ENCODE results near the gene SCN3A. TPM values are rescaled to one million over a fixed set of nuclear protein-coding genes. Genes with fewer than 3 reads are reported as not detected.

Gene SCN3A
- total and polyA plus RNA-seq, 9 donors = 0.20 to 3.4 (median 0.80) TPM

DNA sequence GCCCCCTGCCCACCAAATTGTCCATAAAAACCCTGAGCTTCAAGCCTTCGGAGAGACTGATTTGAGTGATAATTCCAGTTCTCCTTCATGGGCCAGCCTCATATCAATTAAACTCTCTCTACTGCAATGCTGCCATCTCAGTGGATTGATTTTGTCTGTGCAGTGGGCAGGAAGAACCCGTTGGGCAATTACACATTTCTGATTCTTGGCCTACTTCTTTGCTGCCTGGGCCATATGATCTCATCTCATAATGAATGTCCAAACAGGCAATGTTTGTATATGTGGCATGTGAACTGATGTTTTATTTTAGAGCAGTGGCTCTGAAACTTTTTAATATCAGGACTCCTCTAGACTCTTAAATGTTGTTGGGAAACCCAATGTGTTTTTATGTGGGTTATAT is 147.3 kb downstream of the SCN3A start:
- WGBS, 3 donors = 92 to 100% (median 95%) methylated on average over 2 of the region's 2 CpGs
- Histone ChIP-seq H3K36me3 (no peaks in the 10 kb centered on the region), H3K4me1 (ENCODE audit: insufficient read depth) (no peaks in the 10 kb centered on the region), H3K27ac (no peak overlapping the region), H3K27me3 (no peaks in the 10 kb centered on the region), H3K9me3 (no peaks in the 10 kb centered on the region), H3K4me3 (no peak overlapping the region)
- intact Hi-C loops (cut with DNase I) = no loop called here
- TF ChIP-seq POLR2A (IDR thresholded peaks at IDR 0.05) (no peak), EP300 (IDR thresholded peaks at IDR 0.05) (no peak)
- TF ChIP-seq, protein P1, sequence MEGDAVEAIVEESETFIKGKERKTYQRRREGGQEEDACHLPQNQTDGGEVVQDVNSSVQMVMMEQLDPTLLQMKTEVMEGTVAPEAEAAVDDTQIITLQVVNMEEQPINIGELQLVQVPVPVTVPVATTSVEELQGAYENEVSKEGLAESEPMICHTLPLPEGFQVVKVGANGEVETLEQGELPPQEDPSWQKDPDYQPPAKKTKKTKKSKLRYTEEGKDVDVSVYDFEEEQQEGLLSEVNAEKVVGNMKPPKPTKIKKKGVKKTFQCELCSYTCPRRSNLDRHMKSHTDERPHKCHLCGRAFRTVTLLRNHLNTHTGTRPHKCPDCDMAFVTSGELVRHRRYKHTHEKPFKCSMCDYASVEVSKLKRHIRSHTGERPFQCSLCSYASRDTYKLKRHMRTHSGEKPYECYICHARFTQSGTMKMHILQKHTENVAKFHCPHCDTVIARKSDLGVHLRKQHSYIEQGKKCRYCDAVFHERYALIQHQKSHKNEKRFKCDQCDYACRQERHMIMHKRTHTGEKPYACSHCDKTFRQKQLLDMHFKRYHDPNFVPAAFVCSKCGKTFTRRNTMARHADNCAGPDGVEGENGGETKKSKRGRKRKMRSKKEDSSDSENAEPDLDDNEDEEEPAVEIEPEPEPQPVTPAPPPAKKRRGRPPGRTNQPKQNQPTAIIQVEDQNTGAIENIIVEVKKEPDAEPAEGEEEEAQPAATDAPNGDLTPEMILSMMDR (IDR thresholded peaks at IDR 0.05) = no peak
- DNase-seq = no peak

DNA sequence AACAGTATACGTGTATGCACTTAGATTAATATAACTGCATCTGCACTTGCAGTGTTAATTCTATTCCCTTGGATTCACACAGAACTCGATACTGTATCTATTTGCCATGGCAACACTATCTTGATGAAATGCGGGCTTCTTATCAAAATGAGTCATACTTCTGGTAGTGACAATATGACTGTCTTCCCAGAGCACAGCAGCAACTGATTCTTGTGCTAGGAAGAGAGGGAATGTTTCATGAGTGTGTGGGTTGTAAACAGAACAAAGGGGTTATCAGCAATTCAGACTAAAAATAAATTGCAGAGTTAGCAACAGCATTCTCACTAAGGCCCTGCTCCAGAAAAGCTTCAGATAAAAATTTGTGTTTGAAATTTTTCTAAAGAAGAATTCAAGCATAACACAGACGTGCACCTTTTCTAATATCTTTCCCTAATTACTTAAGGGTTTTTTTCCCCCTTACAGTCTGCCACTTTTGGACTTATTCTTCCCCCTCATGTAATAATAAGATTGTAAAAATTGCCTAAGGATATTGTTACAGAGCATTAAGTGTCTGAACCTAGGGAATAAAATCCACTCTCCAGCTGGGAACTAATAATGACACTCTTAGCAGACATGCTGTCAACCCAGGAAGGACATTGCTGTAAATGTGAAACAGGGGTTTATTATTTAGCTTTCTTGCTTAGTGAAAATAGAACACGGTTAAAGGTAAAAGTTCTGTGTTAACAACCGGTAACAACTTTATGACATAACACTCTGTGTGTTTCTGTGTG is 148.6 kb downstream of the SCN3A start:
- no peaks in the 10 kb centered on the region for H3K36me3 ChIP-seq
- H3K9me3 ChIP-seq = no peaks in the 10 kb centered on the region
- H3K27ac ChIP-seq = no peak overlapping the region
- TF ChIP-seq EP300 (IDR thresholded peaks at IDR 0.05) = no peak
- no peak for TF ChIP-seq POLR2A (IDR thresholded peaks at IDR 0.05)
- TF ChIP-seq, protein P1 (IDR thresholded peaks at IDR 0.05) = no peak
- intact Hi-C loops (cut with DNase I) = no loop called here
- H3K4me1 ChIP-seq (ENCODE audit: insufficient read depth) = no peaks in the 10 kb centered on the region
- no peak for DNase-seq
- 18 to 27% (median 19%) methylated on average over 6 of the region's 6 CpGs for WGBS, 3 donors
- H3K27me3 ChIP-seq = no peaks in the 10 kb centered on the region
- no peak overlapping the region for H3K4me3 ChIP-seq

DNA sequence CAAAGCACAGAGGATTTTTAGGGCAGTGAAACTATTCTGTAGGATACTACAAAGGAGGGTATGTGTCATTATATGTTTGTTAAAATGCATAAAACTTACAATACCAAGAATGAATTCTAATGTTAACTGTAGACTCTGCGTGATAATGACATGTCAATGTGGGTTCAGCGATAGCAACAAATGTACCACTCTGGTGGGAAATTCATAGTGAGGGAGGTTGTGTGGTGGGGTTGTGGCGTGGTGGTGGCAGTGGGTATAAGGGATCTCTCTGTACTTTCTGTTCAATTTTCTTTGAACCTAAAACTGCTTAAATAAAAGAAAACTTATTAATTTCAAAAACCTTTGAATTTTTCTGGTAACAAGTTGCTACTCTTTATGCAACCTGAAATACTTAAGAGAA is 149.2 kb downstream of the SCN3A start:
- Histone ChIP-seq H3K27me3 (no peaks in the 10 kb centered on the region), H3K36me3 (no peaks in the 10 kb centered on the region), H3K4me3 (no peak overlapping the region), H3K9me3 (no peaks in the 10 kb centered on the region), H3K27ac (no peak overlapping the region), H3K4me1 (ENCODE audit: insufficient read depth) (no peaks in the 10 kb centered on the region)
- intact Hi-C loops (cut with DNase I) = no loop called here
- DNase-seq = no peak
- TF ChIP-seq POLR2A (IDR thresholded peaks at IDR 0.05) (no peak), EP300 (IDR thresholded peaks at IDR 0.05) (no peak)
- TF ChIP-seq, protein P1 (IDR thresholded peaks at IDR 0.05) = no peak
- 87 to 90% (median 87%) methylated on average over 3 of the region's 3 CpGs for WGBS, 3 donors

DNA sequence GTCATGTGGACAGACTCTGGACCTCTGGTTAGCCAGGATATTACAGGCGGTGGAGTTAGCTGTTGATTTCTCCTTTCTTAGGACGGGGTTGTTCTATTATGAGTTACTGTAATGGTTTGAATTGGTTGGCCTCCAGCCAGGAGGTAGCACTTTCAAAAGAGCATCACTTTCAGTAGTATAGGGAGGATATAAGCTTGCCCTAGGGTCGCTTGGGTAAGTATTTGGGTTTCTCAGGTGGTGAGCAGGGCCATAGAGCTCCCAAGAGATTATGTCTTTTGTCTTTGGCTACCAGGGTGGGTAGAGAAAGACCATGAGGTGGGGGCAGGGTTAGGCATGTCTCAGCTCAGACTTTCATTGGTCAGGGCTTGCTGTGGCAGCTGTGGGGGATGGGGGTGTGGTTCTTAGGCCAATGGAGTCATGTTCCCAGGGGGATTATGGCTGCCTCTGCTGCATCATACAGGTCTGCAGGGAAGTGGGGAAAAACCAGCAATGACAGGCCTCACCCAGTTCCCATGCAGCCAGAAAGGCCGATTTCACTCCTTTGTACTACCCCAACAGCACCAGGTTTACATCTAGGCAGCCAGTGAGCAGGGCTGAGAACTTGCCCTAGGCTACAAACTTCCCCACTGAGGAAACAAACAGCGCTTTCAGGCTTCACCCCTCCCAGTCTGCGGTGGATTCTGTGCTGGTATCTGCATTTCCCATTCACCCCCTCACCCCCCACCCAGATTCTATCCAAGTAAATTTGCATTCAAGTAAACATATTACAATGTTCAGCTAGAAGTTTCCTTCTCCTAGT is 159.1 kb downstream of the SCN3A start:
- Histone ChIP-seq H3K9me3 (no peaks in the 10 kb centered on the region), H3K27me3 (no peaks in the 10 kb centered on the region), H3K4me1 (ENCODE audit: insufficient read depth) (no peaks in the 10 kb centered on the region), H3K4me3 (no peak overlapping the region), H3K27ac (no peak overlapping the region), H3K36me3 (no peaks in the 10 kb centered on the region)
- DNase-seq = no peak
- intact Hi-C loops (cut with DNase I) = no loop called here
- WGBS, 3 donors = 77 to 89% (median 84%) methylated on average over 6 of the region's 6 CpGs
- TF ChIP-seq POLR2A (IDR thresholded peaks at IDR 0.05) (no peak), EP300 (IDR thresholded peaks at IDR 0.05) (no peak)
- TF ChIP-seq, protein P1 (IDR thresholded peaks at IDR 0.05) = no peak

Other genes with a start within 250 kb of the SCN3A start
- gene SLC38A11, start 248.5 kb downstream of the SCN3A start, total RNA-seq = 1 to 10 TPM in 2 of 7 donors, under 1 TPM in 2, not detected in 3; 0.20 to 2.3 (median 0.96) TPM
- gene SLC38A11, start 248.5 kb downstream of the SCN3A start, polyA plus RNA-seq = 1 to 10 TPM in 1 of 2 donors, under 1 TPM in 1; 0.19 to 3.0 TPM
- gene SCN2A, start 35.4 kb upstream of the SCN3A start, total RNA-seq = 1 to 10 TPM in 1 of 7 donors, under 1 TPM in 6; 0.24 to 1.4 (median 0.61) TPM
- gene SCN2A, start 35.4 kb upstream of the SCN3A start, polyA plus RNA-seq = under 1 TPM; 0.15 to 0.65 TPM